Spleen (tissue), 7 donors: ENCODE data around the gene SUPT3H.

ENCODE experiments used
- CTCF ChIP-seq, 11 experiments: fragments of 200-600 bp in 7 of 11; fragments of 450-650 bp in 4 of 11; sonication (generic) in 4 of 11; IDR thresholded peaks in 8 of 11; conservative IDR thresholded peaks in 3 of 11; 1 replicate in 7 of 11; 2 replicates in 4 of 11; pipeline versions ENCODE4 v1.4.0 to v1.8.0; 2016 to 2021; ENCODE audit warnings: antibody characterized with exemption in 11 of 11, inconsistent platforms in 4 of 11, mild to moderate bottlenecking in 1 of 11
- POLR2A ChIP-seq, 3 donors: fragments of 450-650 bp; IDR thresholded peaks; one replicate each; pipeline ENCODE4 v1.5.1; 2017; ENCODE audit warnings: antibody characterized with exemption in 3 of 3, mild to moderate bottlenecking in 1 of 3
- donor health status: DM: no; HTN: no; CAD: no; lungs with moderate emphysema.
- donor health status: DM: no; HTN: no; CAD: no.
- donor health status: DM: no; HTN: no; CAD: no.

GRCh38 chr6:45084257-45084656 lies 293.5 kb downstream of the SUPT3H start:
- TF ChIP-seq POLR2A (IDR thresholded peaks at IDR 0.05): no peak
- TF ChIP-seq CTCF (IDR thresholded peaks at IDR 0.05 in 8 of 11, conservative IDR thresholded peaks at IDR 0.05 in 3 of 11): no peak
